A549 (cell line): ENCODE data around the gene MDH2. TPM values are rescaled to one million over a fixed set of nuclear protein-coding genes. Genes with fewer than 3 reads are reported as not detected.

Experiments
- ATAC-seq, 2 experiments: fragments of 200-7000 bp in 1 of 2; fragments of >200 bp in 1 of 2; cut with Nextera tagmentation in 1 of 2; cut with Tn5 transposase in 1 of 2; 3 replicates each; pipeline versions ENCODE4 v1.8.0 to v1.9.1; 2018 to 2020; ENCODE audit warnings: mild to moderate bottlenecking in 1 of 2, moderate library complexity in 1 of 2
- CTCF ChIA-PET: fragments of 300-600 bp; sonication (Branson Sonifier 250); formaldehyde crosslinking; extraction: SDS; loops from one replicate; lab custom pipeline; 2021; ENCODE audit warnings: antibody characterized with exemption, inconsistent platforms; lab: Yijun Ruan, JAX
- POLR2A ChIA-PET: fragments of 350-600 bp; formaldehyde crosslinking; extraction: SDS; loops from one replicate; lab custom pipeline; 2021; ENCODE audit warnings: antibody characterized with exemption, inconsistent platforms; lab: Yijun Ruan, JAX
- DNase-seq, 2 experiments: peaks; one replicate each; pipeline versions ENCODE4 v3.0.0 to v3.0.0-alpha.2; 2011 to 2016; ENCODE audit warnings: low read depth in 1 of 2, low spot score in 1 of 2
- FAIRE-seq: peaks from 2 replicates; lab custom pipeline; 2011; peaks lifted over from hg19 to GRCh38; lab: Jason Lieb, UNC
- H3K27ac ChIP-seq, 2 experiments: fragments of >200 bp; sonication (Bioruptor Twin); formaldehyde crosslinking; 3 replicates each; pipeline ENCODE4 v1.5.1; 2016 to 2017
- H3K4me1 ChIP-seq: fragments of >200 bp; sonication (Bioruptor Twin); formaldehyde crosslinking; 3 replicates; pipeline ENCODE4 v1.6.1; 2016
- H3K4me2 ChIP-seq: fragments of >200 bp; sonication (Bioruptor Twin); formaldehyde crosslinking; 3 replicates; pipeline ENCODE4 v1.6.1; 2016
- H3K4me3 ChIP-seq: fragments of >200 bp; sonication (Bioruptor Twin); formaldehyde crosslinking; 3 replicates; pipeline ENCODE4 v1.5.1; 2016
- H3K9me3 ChIP-seq: fragments of >200 bp; sonication (Bioruptor Twin); formaldehyde crosslinking; 3 replicates; pipeline ENCODE4 v1.6.1; 2016
- BHLHE40 ChIP-seq: IDR thresholded peaks from 2 replicates; pipeline ENCODE4 v1.6.1; 2012; ENCODE audit warnings: low read depth, low read length, inconsistent platforms
- CBX2 ChIP-seq: fragments of 200-600 bp; sonication (generic); IDR thresholded peaks from 2 replicates; pipeline ENCODE4 v1.6.1; 2016; ENCODE audit warnings: low read depth, mild to moderate bottlenecking, borderline replicate concordance
- EHF ChIP-seq: fragments of 250-450 bp; sonication (Bioruptor Pico); IDR thresholded peaks from 2 replicates; pipeline ENCODE4 v1.5.0; 2020; ENCODE audit warnings: mild to moderate bottlenecking
- ESRRA ChIP-seq: fragments of 150-350 bp; IDR thresholded peaks from 2 replicates; pipeline ENCODE4 v1.6.1; 2014; ENCODE audit warnings: mild to moderate bottlenecking, low read length, borderline replicate concordance
- FOSL2 ChIP-seq, 2 experiments: fragments of 450-650 bp in 1 of 2; fragments of >200 bp in 1 of 2; sonication (Bioruptor Twin) in 1 of 2; formaldehyde crosslinking; IDR thresholded peaks; 2 replicates each; pipeline versions ENCODE4 v1.5.0 to v1.6.1; 2016 to 2020; ENCODE audit warnings: mild to moderate bottlenecking in 1 of 2, moderate library complexity in 1 of 2
- GATA3 ChIP-seq: IDR thresholded peaks from 2 replicates; pipeline ENCODE4 v1.6.1; 2012; ENCODE audit warnings: borderline replicate concordance
- HDAC2 ChIP-seq: fragments of 200-600 bp; sonication (generic); IDR thresholded peaks from 2 replicates; pipeline ENCODE4 v1.6.1; 2016
- HEYL ChIP-seq: fragments of 250-450 bp; sonication (Bioruptor Pico); IDR thresholded peaks from 2 replicates; pipeline ENCODE4 v1.8.0; 2021; ENCODE audit warnings: mild to moderate bottlenecking, moderate library complexity
- HOXB5 ChIP-seq: fragments of 250-450 bp; sonication (Bioruptor Pico); IDR thresholded peaks from 2 replicates; pipeline ENCODE4 v1.5.0; 2020; ENCODE audit warnings: mild to moderate bottlenecking, moderate library complexity
- JUNB ChIP-seq: fragments of >200 bp; sonication (Bioruptor Twin); formaldehyde crosslinking; IDR thresholded peaks from 2 replicates; pipeline ENCODE4 v1.6.1; 2016
- KDM1A ChIP-seq: fragments of 200-600 bp; sonication (generic); IDR thresholded peaks from 2 replicates; pipeline ENCODE4 v1.6.1; 2016; ENCODE audit warnings: low read depth, mild to moderate bottlenecking
- KDM5A ChIP-seq: fragments of 200-600 bp; sonication (generic); IDR thresholded peaks from 2 replicates; pipeline ENCODE4 v1.6.1; 2016; ENCODE audit warnings: antibody characterized with exemption, mild to moderate bottlenecking
- MAFK ChIP-seq: fragments of 450-650 bp; IDR thresholded peaks from 2 replicates; pipeline ENCODE4 v1.6.1; 2014; ENCODE audit not compliant: partially characterized antibody
- MYC ChIP-seq: IDR thresholded peaks from 2 replicates; pipeline ENCODE4 v1.6.1; 2012; ENCODE audit warnings: mild to moderate bottlenecking, inconsistent platforms, low read length, improper control_type of control experiment, borderline replicate concordance
- NFE2L2 ChIP-seq: fragments of 150-350 bp; conservative IDR thresholded peaks from 2 replicates; pipeline ENCODE4 v1.6.1; 2014; ENCODE audit warnings: low read length
- NPAS2 ChIP-seq: fragments of 250-450 bp; sonication (Bioruptor Pico); IDR thresholded peaks from 2 replicates; pipeline ENCODE4 v1.8.0; 2022; ENCODE audit warnings: mild to moderate bottlenecking, moderate library complexity, borderline replicate concordance
- NR3C1 ChIP-seq: fragments of >200 bp; sonication (Bioruptor Twin); formaldehyde crosslinking; IDR thresholded peaks from 3 replicates; pipeline ENCODE4 v1.6.1; 2017
- POLR2A ChIP-seq: IDR thresholded peaks from 2 replicates; pipeline ENCODE4 v1.6.1; 2012; ENCODE audit warnings: mild to moderate bottlenecking, low read length
- POLR2AphosphoS2 ChIP-seq: conservative IDR thresholded peaks from 2 replicates; pipeline ENCODE4 v1.6.1; 2012; ENCODE audit warnings: low read length, improper control_type of control experiment, inconsistent platforms
- RAD21 ChIP-seq, 2 experiments: fragments of >200 bp in 1 of 2; sonication (Bioruptor Twin) in 1 of 2; formaldehyde crosslinking in 1 of 2; IDR thresholded peaks in 1 of 2; conservative IDR thresholded peaks in 1 of 2; 2 replicates in 1 of 2; 3 replicates in 1 of 2; pipeline ENCODE4 v1.6.1; 2012 to 2018; ENCODE audit warnings: inconsistent platforms in 1 of 2
- RCOR1 ChIP-seq: fragments of 150-350 bp; IDR thresholded peaks from 2 replicates; pipeline ENCODE4 v1.6.1; 2014; ENCODE audit warnings: antibody characterized with exemption, low read length, low read depth
- SREBF2 ChIP-seq: fragments of 450-650 bp; IDR thresholded peaks from 2 replicates; pipeline ENCODE4 v1.6.1; 2014; ENCODE audit warnings: mild to moderate bottlenecking, moderate library complexity
- ZSCAN20 ChIP-seq: fragments of 250-450 bp; sonication (Bioruptor Pico); IDR thresholded peaks from 2 replicates; pipeline ENCODE4 v1.8.0; 2022; ENCODE audit warnings: mild to moderate bottlenecking, moderate library complexity
- WGBS: methylation state at CpG from one replicate; pipeline ENCODE4 v1.1.6; 2017; ENCODE audit errors: missing lambda C conversion rate; 5-methylcytosine and 5-hydroxymethylcytosine counted together
- polyA plus RNA-seq, 4 experiments: library from polyadenylated mRNA; depleted of rRNA in 3 of 4; stranded (reverse); fragments of >200 nt; fragmentation: RNase III in 1 of 4; extraction: RNeasy Plus Mini Kit Qiagen cat#74134 plus additional on column Dnase treatment in 1 of 4; gene quantifications; 2 replicates in 3 of 4; 3 replicates in 1 of 4; pipeline ENCODE4 v1.2.3, GENCODE V29; 2011 to 2017
- TF ChIP-seq, protein P1 (sequence below): fragments of >200 bp; sonication (Bioruptor Twin); formaldehyde crosslinking; IDR thresholded peaks from 3 replicates; pipeline ENCODE4 v1.5.1; 2016
- TF ChIP-seq, protein P2 (sequence below): fragments of 150-350 bp; IDR thresholded peaks from 2 replicates; pipeline ENCODE4 v1.6.1; 2014; ENCODE audit warnings: low read depth, mild to moderate bottlenecking, low read length
- TF ChIP-seq, protein P3 (sequence below): fragments of >200 bp; sonication (Bioruptor Twin); formaldehyde crosslinking; IDR thresholded peaks from 2 replicates; pipeline ENCODE4 v1.6.1; 2016
- TF ChIP-seq, protein P4 (sequence below): fragments of 450-650 bp; IDR thresholded peaks from 2 replicates; pipeline ENCODE4 v1.6.1; 2014; ENCODE audit warnings: antibody characterized with exemption
- TF ChIP-seq, protein P5 (sequence below): fragments of 250-450 bp; sonication (Bioruptor Pico); IDR thresholded peaks from 2 replicates; pipeline ENCODE4 v1.5.0; 2021; ENCODE audit warnings: mild to moderate bottlenecking, moderate library complexity, borderline replicate concordance
- TF ChIP-seq, protein P6 (sequence below): IDR thresholded peaks from 2 replicates; pipeline ENCODE4 v1.6.1; 2012

MDH2 gene
- polyA plus RNA-seq, 2 of the 4 experiments (the other 2 are of a cell fraction), result 164 to 223 TPM

DNA sequence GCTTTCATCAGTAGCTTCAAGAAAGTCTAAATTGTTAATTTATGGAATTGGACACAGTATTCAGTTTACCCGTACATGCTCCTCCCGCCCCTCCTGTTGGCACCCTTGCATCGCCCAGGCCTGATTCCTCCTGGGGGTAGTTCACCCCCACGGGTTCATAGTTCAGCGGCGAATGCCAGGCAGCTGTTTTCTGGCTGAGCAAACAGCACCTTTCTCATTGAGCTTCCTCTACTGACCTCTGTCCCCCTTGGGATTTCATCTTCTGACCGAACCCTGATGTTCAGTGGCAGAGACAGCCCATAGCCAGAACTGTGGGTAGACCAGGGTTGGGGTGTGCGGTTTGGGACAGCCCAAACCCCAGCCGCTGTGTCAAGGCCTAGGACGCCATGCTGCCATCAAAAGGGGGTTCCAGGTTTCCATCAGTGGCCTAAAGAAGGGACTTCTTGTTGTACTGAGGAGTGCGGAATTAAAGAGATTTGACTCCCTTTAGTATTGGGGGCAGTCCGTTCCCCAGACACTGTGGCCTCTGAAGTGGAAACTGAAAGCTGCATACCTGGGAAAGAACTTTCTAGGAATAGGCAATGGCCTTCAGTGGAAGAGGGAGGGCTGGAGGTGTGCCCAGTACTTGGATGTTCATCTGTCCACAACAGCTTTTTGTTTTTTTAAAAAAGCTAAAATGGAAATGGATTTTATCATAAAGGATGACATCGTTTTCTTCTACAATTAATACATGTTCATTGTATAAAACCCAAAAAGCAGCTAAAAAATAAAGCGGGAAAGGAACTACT is 19.0 kb downstream of the MDH2 start:
- 87% methylated on average over 14 of the region's 14 CpGs for WGBS

DNA sequence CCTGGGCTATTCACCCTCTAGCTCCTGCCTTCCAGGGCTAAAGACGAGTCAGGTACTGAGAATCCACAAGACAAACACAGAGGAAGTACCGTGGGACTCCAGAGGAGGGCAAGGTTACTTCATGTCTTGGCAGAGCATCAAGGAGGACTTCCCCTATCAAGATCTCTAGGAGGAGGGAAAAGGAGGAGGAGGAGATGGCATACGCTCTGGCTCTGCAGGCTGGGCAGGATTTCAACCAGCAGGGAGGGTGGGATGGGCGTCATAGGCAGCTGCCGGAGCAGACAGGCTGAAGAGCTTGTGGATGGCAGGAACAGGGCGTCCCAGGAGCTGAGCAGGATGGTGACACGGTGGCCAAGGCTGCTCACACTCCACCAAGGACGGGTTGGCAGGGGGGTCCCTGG is 21.3 kb downstream of the MDH2 start:
- peak; percentile 88 to 92 for ATAC-seq
- POLR2A ChIA-PET, result interaction anchor here (0.5 to 1.9 kb wide), 8 partner anchors 15 to 262 kb away, joined by 3 to 11 read pairs (median 4); partner anchors contain the start of genes MDH2 and STYXL1
- Histone ChIP-seq H3K4me3 (no peak overlapping the region), H3K27ac (peak overlapping the region; percentile 80 to 81), H3K4me1 (peaks cover 40% of the 10 kb centered on the region), H3K9me3 (no peaks in the 10 kb centered on the region), H3K4me2 (peak overlapping the region; percentile 50)
- peak; percentile 84 to 94 for DNase-seq
- CTCF ChIA-PET, result interaction anchor here (0.6 to 10.8 kb wide), 33 partner anchors 10 to 245 kb away, joined by 3 to 151 read pairs (median 5); partner anchors contain the start of genes MDH2 and STYXL1
- 21% methylated on average over 8 of the region's 8 CpGs for WGBS
- peak; percentile 90 for FAIRE-seq
- TF ChIP-seq, protein P1, sequence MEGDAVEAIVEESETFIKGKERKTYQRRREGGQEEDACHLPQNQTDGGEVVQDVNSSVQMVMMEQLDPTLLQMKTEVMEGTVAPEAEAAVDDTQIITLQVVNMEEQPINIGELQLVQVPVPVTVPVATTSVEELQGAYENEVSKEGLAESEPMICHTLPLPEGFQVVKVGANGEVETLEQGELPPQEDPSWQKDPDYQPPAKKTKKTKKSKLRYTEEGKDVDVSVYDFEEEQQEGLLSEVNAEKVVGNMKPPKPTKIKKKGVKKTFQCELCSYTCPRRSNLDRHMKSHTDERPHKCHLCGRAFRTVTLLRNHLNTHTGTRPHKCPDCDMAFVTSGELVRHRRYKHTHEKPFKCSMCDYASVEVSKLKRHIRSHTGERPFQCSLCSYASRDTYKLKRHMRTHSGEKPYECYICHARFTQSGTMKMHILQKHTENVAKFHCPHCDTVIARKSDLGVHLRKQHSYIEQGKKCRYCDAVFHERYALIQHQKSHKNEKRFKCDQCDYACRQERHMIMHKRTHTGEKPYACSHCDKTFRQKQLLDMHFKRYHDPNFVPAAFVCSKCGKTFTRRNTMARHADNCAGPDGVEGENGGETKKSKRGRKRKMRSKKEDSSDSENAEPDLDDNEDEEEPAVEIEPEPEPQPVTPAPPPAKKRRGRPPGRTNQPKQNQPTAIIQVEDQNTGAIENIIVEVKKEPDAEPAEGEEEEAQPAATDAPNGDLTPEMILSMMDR, result peak; percentile 55
- TF ChIP-seq NFE2L2, result no peak
- no peak for TF ChIP-seq HEYL (CRISPR knock-in tag)
- TF ChIP-seq FOSL2 (IDR thresholded peaks at IDR 0.05), result no peak
- TF ChIP-seq FOSL2 (CRISPR knock-in tag; IDR thresholded peaks at IDR 0.05), result no peak
- no peak for TF ChIP-seq NPAS2
- TF ChIP-seq, protein P2, sequence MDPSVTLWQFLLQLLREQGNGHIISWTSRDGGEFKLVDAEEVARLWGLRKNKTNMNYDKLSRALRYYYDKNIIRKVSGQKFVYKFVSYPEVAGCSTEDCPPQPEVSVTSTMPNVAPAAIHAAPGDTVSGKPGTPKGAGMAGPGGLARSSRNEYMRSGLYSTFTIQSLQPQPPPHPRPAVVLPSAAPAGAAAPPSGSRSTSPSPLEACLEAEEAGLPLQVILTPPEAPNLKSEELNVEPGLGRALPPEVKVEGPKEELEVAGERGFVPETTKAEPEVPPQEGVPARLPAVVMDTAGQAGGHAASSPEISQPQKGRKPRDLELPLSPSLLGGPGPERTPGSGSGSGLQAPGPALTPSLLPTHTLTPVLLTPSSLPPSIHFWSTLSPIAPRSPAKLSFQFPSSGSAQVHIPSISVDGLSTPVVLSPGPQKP, result no peak
- TF ChIP-seq EHF (CRISPR knock-in tag), result no peak
- no peak for TF ChIP-seq MAFK
- no peak for TF ChIP-seq POLR2A
- no peak for TF ChIP-seq ESRRA
- TF ChIP-seq, protein P3, sequence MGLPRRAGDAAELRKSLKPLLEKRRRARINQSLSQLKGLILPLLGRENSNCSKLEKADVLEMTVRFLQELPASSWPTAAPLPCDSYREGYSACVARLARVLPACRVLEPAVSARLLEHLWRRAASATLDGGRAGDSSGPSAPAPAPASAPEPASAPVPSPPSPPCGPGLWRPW, result no peak
- TF ChIP-seq, protein P4, sequence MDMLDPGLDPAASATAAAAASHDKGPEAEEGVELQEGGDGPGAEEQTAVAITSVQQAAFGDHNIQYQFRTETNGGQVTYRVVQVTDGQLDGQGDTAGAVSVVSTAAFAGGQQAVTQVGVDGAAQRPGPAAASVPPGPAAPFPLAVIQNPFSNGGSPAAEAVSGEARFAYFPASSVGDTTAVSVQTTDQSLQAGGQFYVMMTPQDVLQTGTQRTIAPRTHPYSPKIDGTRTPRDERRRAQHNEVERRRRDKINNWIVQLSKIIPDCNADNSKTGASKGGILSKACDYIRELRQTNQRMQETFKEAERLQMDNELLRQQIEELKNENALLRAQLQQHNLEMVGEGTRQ, result no peak
- no peak for TF ChIP-seq MYC
- TF ChIP-seq ZSCAN20 (CRISPR knock-in tag), result no peak
- no peak for TF ChIP-seq RCOR1
- no peak for TF ChIP-seq POLR2AphosphoS2
- TF ChIP-seq JUNB, result peak; percentile 28; the same call in 1 of the 2 replicates

More for the DNA sequence above, 19.0 kb downstream of the MDH2 start:
- ATAC-seq, result no peak
- H3K4me1 ChIP-seq, result peaks cover 46% of the 10 kb centered on the region
- TF ChIP-seq HOXB5 (CRISPR knock-in tag) (no peak), NR3C1 (no peak), CBX2 (no peak), KDM1A (no peak), KDM5A (no peak), SREBF2 (no peak), HDAC2 (no peak), FOSL2 (IDR thresholded peaks at IDR 0.05) (no peak), FOSL2 (CRISPR knock-in tag; IDR thresholded peaks at IDR 0.05) (no peak), ZSCAN20 (CRISPR knock-in tag) (no peak), POLR2A (no peak), GATA3 (no peak), RAD21 (conservative IDR thresholded peaks at IDR 0.05 in 1 of 2, IDR thresholded peaks at IDR 0.05 in 1 of 2) (no peak), BHLHE40 (no peak), JUNB (no peak)
- TF ChIP-seq, protein P1, result no peak
- TF ChIP-seq, protein P5, sequence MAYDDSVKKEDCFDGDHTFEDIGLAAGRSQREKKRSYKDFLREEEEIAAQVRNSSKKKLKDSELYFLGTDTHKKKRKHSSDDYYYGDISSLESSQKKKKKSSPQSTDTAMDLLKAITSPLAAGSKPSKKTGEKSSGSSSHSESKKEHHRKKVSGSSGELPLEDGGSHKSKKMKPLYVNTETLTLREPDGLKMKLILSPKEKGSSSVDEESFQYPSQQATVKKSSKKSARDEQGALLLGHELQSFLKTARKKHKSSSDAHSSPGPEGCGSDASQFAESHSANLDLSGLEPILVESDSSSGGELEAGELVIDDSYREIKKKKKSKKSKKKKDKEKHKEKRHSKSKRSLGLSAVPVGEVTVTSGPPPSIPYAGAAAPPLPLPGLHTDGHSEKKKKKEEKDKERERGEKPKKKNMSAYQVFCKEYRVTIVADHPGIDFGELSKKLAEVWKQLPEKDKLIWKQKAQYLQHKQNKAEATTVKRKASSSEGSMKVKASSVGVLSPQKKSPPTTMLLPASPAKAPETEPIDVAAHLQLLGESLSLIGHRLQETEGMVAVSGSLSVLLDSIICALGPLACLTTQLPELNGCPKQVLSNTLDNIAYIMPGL, result no peak
- TF ChIP-seq, protein P6, sequence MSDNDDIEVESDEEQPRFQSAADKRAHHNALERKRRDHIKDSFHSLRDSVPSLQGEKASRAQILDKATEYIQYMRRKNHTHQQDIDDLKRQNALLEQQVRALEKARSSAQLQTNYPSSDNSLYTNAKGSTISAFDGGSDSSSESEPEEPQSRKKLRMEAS, result no peak
- TF ChIP-seq, all 56 proteins: peak for 0
- POLR2A ChIA-PET, result interaction anchor here (1.3 to 1.8 kb wide), 2 partner anchors 19 to 42 kb away, joined by 3 to 8 read pairs; partner anchors contain the start of genes MDH2 and STYXL1
- DNase-seq, result no peak
- Histone ChIP-seq H3K4me3 (no peak overlapping the region), H3K4me2 (peak overlapping the region; percentile 13), H3K9me3 (no peaks in the 10 kb centered on the region), H3K27ac (peak overlapping the region; percentile 80 to 81; a peak in 5 of 6 replicates)
- CTCF ChIA-PET, result interaction anchor here (0.8 to 10.8 kb wide), 9 partner anchors 15 to 246 kb away, joined by 3 to 151 read pairs (median 3); no protein-coding TSS in a partner anchor
- no peak for FAIRE-seq
